ENCODE data around the gene TBP.
"Not testable (repeated sequence)": the region's sequence is repeated elsewhere in the genome, so short reads cannot be mapped to it uniquely, and the experiment has no call there.

Gene TBP

DNA sequence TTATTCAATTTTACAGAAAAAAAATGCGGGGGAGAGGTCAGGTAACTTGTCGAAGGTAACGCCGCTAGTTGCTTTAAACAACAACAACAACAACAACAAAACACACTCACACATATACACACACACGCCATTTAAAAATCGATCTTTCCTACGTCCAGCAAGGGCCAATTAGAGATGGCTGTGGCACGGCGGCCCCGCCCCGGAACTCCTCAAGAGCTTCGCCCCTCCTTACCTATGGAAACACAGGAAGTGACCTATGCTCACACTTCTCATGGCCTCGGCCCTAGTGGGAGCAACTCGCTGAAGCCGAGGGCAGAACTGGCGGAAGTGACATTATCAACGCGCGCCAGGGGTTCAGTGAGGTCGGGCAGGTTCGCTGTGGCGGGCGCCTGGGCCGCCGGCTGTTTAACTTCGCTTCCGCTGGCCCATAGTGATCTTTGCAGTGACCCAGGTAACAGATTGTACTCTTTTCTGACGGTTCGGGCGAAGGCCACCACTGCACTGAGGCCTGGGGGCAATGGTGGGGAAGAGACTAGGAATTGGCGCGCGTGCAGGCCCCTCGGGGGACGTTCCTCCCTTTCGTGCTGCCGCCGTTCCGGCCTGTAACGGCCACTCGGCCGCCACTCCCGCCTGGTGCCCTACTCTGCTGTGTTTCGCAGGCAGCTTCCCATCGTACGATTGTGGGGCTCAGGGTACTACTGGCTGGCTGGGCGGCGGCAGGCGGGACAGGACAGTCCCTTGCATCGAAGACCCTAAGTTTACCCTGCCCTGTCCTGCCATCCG lies at the start of gene TBP:
TBP (plus strand) TSS at position 357 of the 783 bp plus-strand sequence. CDS start 2,661 bp downstream, outside the sequence.
- peak; percentile 96 for DNase-seq (ENCODE audit: low read depth)

DNA sequence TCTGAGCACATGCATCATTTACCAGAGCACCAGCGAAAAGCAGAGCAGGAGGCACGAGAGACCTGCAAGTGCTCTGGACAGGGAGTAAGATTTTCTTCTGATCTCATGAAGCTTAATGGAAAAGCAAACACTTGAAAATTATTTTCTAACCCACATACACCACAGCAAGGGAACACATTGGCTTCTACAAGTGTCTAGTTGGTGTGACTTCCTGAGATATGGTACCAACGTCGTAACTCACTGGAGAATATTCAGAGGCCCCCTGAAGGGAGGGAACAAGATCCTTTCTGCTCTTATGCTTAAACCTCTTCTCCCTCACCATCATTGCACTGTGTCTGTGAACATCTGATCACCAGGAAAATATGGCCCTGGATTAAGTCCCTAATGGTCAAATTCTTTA lies 49.7 kb upstream of the TBP start:
- DNase-seq (ENCODE audit: low read depth): no peak

DNA sequence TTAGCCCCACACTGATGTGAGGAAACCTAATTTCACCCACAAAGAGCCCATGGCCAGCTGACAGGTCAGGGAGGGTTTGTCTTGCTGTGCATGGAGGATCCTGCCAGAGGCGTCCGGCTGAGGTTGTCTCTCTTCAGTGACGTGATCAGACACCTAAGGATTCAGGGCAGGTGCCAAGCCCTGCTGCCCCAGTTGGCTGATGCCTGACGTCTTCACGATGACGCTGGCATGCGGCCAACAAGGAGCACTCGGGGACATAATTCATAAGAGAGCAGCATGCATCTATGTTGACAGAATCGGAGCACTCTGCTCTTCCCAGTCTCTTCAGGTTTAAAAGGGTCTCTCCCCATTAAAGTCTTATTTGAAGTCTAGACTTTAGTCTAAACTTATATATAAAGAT lies 48.9 kb upstream of the TBP start:
- no peak for DNase-seq (ENCODE audit: low read depth)

DNA sequence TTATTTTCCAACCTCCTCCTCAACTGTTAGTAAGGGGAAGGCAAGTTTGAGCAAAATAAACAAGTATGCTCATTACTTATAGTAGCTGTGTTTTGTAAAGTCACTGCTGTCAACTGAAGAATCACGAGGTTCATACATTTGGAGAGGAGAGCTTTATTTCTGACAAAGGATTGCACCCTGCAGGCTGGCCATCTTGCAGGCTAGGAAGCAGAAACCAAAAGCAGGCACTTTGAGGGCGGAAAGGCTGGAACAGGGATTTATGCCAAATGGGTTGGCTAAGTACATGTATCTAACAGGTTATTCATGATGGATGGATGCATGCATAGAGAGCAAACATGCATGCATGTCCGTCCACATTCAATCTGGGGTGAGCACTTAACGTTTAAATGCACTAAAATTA lies 47.7 kb upstream of the TBP start:
- no peak for DNase-seq (ENCODE audit: low read depth)

DNA sequence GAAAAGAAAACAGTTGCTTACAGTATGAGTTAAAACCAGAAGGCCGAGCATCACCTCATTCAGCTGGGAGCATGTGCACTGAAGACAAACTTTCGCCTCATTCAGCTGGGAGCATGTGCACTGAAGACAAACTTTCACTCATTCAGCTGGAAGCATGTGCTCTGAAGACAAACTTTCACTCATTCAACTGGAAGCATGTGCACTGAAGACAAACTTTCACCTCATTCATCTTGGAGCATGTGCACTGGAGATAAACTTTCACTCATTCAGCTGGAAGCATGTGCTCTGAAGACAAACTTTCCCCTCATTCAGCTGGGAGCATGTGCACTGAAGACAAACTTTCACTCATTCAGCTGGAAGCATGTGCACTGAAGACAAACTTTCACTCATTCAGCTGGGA lies 46.4 kb upstream of the TBP start:
- DNase-seq (ENCODE audit: low read depth): not testable (repeated sequence)

DNA sequence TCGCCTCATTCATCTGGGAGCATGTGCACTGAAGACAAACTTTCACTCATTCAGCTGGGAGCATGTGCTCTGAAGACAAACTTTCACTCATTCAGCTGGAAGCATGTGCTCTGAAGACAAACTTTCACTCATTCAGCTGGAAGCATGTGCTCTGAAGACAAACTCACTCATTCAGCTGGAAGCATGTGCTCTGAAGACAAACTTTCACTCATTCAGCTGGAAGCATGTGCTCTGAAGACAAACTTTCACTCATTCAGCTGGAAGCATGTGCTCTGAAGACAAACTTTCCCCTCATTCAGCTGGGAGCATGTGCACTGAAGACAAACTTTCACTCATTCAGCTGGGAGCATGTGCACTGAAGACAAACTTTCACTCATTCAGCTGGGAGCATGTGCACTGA lies 45.9 kb upstream of the TBP start:
- not testable (repeated sequence) for DNase-seq (ENCODE audit: low read depth)

DNA sequence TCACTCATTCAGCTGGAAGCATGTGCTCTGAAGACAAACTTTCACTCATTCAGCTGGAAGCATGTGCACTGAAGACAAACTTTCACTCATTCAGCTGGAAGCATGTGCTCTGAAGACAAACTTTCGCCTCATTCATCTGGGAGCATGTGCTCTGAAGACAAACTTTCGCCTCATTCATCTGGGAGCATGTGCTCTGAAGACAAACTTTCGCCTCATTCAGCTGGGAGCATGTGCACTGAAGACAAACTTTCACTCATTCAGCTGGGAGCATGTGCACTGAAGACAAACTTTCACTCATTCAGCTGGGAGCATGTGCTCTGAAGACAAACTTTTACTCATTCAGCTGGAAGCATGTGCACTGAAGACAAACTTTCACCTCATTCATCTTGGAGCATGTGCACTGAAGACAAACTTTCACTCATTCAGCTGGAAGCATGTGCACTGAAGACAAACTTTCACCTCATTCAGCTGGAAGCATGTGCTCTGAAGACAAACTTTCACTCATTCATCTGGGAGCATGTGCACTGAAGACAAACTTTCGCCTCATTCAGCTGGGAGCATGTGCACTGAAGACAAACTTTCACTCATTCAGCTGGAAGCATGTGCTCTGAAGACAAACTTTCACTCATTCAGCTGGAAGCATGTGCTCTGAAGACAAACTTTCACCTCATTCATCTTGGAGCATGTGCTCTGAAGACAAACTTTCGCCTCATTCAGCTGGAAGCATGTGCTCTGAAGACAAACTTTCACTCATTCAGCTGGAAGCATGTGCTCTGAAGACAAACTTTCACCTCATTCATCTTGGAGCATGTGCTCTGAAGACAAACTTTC lies 45.1 kb upstream of the TBP start:
- not testable (repeated sequence) for DNase-seq (ENCODE audit: low read depth)

DNA sequence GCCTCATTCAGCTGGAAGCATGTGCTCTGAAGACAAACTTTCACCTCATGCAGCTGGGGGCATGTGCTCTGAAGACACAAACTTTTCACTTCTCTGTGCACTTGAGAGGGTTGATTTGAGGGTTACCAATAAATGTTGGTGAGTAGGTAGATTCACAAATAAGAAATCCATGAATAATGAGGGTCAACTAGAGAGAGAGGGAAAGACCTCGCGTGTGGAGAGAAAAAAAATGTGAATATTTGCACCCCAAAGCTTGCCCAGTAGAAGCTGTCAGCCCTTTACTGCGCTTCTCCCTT lies 44.5 kb upstream of the TBP start:
- DNase-seq (ENCODE audit: low read depth): no peak

DNA sequence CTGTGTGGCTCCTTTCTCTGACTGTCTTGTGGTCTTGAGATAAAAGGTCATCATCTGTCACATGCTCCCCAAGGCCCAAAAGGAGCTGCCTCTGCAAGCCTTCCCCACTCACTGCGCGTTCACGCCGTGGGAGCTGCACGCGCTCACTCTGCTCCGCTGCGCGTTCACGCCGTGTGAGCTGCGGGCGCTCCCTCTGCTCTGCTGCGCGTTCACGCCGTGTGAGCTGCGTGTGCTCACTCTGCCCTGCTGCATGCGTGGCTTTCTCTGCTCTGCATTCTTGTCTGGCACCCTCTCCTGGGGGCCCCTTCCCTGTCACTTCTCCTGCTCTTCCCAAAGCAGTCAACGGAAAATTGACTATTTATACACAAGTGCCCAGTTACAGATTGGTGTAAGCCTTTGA lies 43.5 kb upstream of the TBP start:
- DNase-seq (ENCODE audit: low read depth): no peak

DNA sequence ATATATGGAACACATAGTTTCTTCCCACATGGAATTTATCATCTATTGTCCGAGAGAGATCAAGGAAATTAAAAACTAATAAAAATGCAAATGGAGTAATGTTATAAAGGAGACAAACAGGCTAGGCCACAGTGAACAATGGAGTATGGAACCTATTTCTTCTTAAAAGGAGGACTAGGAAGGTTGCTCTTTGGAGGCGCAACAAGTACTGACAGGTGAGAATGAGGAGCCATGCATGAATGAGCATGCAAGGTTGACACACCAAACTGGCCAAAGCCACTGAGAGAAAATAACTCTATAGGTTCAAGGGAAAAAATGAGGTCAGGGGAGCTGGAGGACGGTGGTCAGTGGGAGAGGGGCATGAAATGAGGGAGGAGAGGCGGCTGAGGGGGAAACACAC lies 41.9 kb upstream of the TBP start:
- DNase-seq (ENCODE audit: low read depth): no peak

DNA sequence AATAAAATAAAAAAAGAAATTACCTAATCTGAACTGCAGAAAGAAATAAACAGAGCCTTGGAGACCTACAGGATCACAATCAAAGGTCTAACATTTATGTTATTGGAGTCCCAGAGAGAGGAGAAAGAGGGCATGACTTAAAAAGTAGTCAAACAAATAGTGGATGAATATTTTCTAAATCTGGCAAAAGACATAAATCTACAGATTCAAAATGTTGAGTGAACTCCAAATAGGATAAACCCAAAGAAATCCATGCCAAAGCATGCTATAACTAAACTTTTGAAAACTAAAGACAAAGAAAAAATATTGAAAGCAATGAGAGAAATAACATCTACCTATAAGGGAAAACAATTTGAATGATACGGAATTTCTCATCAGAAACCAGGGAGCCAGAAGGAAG lies 39.3 kb upstream of the TBP start:
- DNase-seq (ENCODE audit: low read depth): no peak

DNA sequence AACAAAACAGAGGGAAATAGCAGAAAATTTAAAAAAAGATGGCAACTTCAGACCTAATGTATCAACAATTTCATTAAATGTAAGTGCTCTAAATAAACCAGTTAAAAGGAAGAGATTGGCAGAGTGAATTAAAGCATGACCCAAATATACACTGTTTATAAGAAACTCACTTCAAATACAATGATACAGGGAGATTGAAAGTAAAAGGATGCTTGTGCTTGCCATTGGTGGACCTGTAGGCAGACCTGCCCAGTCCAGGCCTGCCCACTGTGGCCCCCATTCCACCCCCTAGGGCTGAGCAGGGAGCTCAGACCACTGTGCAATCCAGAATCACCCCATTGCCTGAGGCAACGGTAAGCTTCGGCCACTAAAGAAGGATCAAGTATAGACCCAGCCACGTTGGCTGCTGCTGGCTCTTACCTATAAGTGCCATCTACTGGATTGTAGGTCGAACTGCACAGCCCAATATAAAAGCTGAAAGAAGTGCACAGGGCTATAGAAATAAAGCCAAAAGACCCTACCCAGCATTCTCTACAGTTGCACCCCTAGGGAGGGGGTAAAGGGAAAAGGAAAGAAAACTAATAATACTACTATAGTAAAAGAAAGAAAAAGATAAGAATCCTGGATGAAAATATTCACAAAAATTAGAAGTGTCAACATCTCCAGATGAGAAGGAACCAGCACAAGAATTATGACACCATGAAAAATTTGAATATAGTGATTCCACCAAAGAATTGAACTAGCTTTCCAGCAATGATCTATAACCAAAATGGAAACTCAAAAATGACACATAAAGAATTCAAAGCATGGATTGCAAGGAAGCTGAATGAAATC lies 37.2 kb upstream of the TBP start:
- DNase-seq (ENCODE audit: low read depth): peak; percentile 7

DNA sequence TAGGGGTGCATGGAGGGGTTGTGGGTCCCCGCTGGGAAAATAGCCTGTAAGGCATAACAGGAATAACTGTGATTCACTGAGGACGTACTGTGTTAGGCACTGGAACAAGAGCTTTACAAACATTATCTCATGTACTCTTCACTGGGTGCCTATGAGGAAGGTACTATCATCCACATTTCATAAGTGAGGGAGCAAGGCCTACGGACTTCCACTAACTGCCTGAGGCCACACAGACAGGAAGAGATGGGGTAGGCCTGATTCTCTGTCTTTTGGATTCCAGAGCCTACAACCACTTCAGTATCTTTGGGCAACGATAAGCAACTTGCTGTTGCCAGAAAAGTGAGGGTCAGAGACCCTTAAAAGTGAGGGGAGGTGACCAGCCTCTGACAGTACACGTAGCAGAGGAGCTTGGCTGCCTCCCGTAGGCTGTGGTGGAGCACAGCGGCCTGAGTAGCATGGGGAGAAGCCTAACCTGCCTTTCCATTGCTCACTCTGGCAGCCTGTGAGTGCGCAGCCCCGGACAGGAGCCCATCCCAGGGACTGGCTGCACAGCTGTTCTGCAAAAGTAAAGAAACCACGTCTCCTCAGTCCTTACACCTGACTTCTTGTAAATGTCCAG lies 31.5 kb upstream of the TBP start:
- DNase-seq (ENCODE audit: low read depth): no peak

DNA sequence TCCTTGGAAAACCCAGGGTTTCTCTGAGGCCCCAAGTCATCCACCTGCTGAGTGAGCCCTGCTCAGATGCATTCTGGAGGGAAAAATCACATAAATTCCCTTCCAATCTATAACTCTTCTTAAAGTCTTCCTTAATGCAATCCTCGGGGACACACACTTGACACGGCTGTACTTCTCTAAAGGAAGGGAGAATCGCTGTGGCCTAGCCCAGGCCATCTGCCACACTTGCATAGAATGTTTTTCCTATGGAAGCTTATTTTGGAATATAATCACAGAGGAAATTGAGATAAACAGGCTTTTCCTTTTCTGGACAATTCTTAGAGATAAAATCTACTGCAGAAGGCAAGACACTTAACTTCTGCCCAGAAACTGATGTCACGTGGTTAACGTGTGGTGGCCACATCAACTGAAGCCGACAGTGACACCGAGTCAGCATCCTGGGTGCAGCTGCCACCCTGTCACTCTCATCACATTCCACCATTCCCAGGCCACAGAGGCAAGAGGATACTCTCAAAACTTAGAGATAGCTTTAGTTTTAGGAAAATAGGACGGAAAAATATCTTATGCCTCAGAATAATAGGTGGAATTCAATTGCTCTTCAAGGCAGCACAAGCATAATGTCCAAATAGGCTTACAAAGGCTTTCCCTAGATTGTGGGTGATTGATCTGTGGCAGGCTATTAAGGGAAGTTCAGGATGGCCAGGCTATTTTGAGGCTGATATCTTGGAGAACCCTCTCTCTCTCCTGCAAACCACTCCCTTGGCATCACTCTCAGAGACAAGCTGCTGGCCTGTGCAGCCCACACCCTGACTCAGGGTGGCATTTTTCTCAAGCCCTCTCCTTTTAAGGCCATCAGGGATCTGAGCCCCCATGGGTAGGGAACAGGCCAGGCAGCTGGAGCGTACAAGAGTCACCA lies 30.7 kb upstream of the TBP start:
- DNase-seq (ENCODE audit: low read depth): no peak

DNA sequence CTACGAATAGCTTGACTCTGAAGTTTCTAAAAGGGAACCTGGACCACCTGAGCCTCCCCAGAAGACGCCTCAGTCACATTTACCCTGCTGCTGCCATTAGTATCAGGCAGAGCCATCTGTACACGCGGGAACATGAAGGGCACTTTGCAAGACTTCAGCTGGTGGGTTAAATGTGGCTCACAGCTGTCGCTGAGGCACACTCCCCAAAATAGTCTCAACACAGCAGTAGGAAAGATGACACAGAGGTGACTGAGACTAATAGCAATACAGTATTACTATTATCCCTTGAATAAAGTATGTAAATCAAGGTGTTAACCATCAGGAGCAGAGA lies 30.0 kb upstream of the TBP start:
- DNase-seq (ENCODE audit: low read depth): no peak

DNA sequence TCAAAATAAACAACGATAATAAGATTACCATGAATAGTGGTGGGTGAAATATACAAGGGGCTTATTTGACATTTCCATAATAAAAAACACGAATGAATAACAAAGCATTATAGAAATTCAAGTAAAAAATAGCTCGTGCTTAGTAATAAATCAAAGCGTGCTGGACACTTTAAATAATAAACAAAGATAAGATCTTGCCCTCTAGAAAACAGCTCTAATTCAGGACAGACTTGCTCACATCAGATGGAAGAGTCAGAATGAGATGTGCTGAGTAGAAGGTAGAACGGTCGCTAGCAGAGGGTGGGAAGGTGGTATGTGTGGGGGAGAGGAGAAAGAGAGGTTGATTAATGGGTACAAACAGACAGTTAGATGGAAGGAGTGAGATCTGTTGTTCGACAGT lies 28.4 kb upstream of the TBP start:
- DNase-seq (ENCODE audit: low read depth): no peak

DNA sequence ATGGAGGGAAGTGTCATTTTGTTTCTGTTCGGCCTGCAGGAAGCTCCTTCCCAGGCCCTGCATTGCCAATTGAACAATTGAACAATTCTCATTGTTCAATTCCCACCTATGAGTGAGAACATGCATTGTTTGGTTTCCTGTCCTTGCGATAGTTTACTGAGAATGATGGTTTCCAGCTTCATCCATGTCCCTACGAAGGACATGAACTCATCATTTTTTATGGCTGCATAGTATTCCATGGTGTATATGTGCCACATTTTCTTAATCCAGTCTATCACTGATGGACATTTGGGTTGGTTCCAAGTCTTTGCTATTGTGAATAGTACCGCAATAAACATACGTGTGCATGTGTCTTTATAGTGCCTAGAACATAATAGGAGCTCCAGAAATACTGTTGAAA lies 26.2 kb upstream of the TBP start:
- not testable (repeated sequence) for DNase-seq (ENCODE audit: low read depth)

DNA sequence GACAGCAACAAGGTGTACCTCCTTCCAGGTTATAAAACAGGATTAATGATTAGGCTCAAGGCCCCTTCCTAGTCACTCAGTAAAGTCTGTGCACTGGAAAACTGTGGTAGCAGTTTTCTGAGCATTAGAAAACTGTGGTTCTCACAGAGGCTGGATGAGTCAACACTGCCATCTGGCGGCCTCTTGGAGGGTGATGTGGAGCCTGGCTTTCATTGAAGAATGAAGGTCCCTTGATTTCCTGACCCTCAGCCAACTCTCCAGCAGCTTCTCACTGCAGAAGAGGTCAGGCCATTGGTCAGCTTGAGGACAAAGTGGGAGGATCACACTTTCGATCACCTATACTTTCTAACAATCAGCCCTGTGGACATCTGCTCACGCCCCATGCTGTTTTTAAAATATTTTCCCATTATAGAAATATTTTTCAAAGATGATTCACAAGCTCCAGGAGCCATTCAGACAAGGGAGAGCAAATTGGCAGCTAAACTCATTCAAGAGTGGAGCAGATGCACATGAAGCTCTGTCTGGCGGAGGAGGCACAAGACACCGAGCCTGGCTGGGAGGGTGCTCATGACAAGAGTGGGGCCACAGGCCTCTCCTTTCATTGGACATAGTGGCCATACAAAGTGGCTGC lies 24.2 kb upstream of the TBP start:
- DNase-seq (ENCODE audit: low read depth): peak; percentile 44

DNA sequence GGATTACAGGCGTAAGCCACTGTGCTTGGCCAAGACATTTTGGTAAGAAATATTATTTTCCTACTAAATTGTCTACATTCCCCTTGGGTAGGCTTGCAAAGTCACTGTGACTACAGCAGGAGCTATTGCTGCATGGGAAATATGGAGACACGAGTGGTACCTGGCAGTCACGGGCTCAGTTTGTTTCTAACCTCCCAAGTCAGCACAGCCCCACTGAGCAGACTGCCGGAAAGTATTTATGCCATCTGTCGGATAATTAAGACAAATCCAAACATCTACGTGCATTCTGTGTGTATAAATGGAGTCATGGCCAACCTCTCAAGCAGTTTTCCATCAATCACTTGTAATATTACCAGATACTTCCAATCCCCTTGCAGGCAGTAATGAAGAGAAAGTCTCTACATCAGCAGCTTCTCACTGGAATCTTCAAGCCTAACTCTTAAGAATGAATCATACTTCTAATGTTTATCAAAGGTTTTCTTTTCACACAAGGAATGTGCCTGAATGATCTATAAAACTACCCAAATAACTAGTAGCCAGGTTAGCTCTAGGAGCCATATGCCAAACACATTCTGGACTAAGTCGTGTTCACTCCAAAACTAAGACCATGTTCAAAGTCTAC lies 21.2 kb upstream of the TBP start:
- no peak for DNase-seq (ENCODE audit: low read depth)

DNA sequence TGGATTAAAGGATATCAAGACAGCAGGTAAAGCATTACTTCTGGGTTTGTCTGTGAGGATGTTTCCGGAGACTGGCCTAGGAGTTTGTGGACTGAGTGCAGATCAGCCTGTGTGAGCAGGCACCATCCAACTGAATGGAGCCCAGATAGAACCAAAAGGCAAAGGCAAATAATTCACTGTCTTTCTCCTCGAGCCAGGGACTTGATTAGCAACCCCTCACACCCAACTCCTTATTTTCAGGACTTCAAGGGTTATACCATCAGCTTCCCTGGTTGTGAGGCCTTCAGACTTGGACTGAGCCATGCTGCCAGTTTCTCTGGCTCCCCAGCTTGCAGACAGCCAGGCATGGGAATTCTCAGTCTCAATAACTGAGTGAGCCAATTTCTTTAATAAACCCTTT lies 20.4 kb upstream of the TBP start:
- DNase-seq (ENCODE audit: low read depth): no peak
